Gastrocnemius medialis (tissue), 4 donors: ENCODE results near the gene RAB23. TPM values are rescaled to one million over a fixed set of nuclear protein-coding genes. Genes with fewer than 3 reads are reported as not detected.
A peak's percentile ranks its signal among the peaks of the same experiment; 100 is the strongest.

Source experiments
- ATAC-seq, 2 donors: fragments of 150-250 bp; one replicate each; pipeline ENCODE4 v1.9.1; 2016
- DNase-seq, 2 donors: peaks; one replicate each; pipeline ENCODE4 v3.0.0-alpha.2; 2019
- H3K27ac ChIP-seq, 4 donors: fragments of 200-600 bp; sonication (generic); 1 replicate in 1 of 4; 2 replicates in 3 of 4; pipeline ENCODE4 v1.5.1; 2016 to 2018; ENCODE audit warnings: mild to moderate bottlenecking in 2 of 4, moderate library complexity in 1 of 4
- H3K27me3 ChIP-seq, 3 donors: fragments of 200-600 bp; sonication (generic) in 2 of 3; 1 replicate in 1 of 3; 2 replicates in 2 of 3; pipeline versions ENCODE4 v1.5.1 to v1.6.0; 2016 to 2019; ENCODE audit warnings: mild to moderate bottlenecking in 1 of 3, moderate library complexity in 1 of 3
- H3K36me3 ChIP-seq, 2 donors: fragments of 200-600 bp; sonication (generic) in 1 of 2; one replicate each; pipeline ENCODE4 v1.5.1; 2017 to 2018
- H3K4me1 ChIP-seq, 2 donors: fragments of 200-600 bp; sonication (generic) in 1 of 2; one replicate each; pipeline ENCODE4 v1.5.1; 2016 to 2017; ENCODE audit warnings: mild to moderate bottlenecking in 2 of 2
- H3K4me3 ChIP-seq, 4 donors: fragments of 200-600 bp; sonication (generic) in 3 of 4; 1 replicate in 1 of 4; 2 replicates in 3 of 4; pipeline ENCODE4 v1.5.1; 2016 to 2019; ENCODE audit warnings: mild to moderate bottlenecking in 2 of 4
- H3K9me3 ChIP-seq, 3 donors: fragments of 200-600 bp; sonication (generic) in 2 of 3; 1 replicate in 1 of 3; 2 replicates in 2 of 3; pipeline ENCODE4 v1.5.1; 2016 to 2019
- CTCF ChIP-seq, 5 experiments: fragments of 450-650 bp in 3 of 5; fragments of 200-600 bp in 2 of 5; sonication (generic) in 2 of 5; IDR thresholded peaks in 4 of 5; conservative IDR thresholded peaks in 1 of 5; 1 replicate in 4 of 5; 2 replicates in 1 of 5; pipeline ENCODE4 v1.5.1; 2016 to 2019; ENCODE audit warnings: antibody characterized with exemption in 5 of 5, mild to moderate bottlenecking in 3 of 5, moderate library complexity in 3 of 5
- POLR2A ChIP-seq, 2 donors: fragments of 450-650 bp; IDR thresholded peaks; one replicate each; pipeline ENCODE4 v1.6.1; 2017; ENCODE audit warnings: antibody characterized with exemption in 2 of 2, mild to moderate bottlenecking in 2 of 2, moderate library complexity in 2 of 2
- in situ Hi-C, 4 donors: fragments of 200-750 bp; cut with MboI; loops; one replicate each; pipeline versions ENCODE4 v1.15.0 to v1.8.0; 2017; ENCODE audit warnings: low sequenced_read_pairs in 4 of 4
- intact Hi-C: fragments of 100-400 bp; cut with DNase I; formaldehyde crosslinking; loops from one replicate; pipeline ENCODE4 v1.15.1; 2023; ENCODE audit warnings: low total_unique reads
- total RNA-seq, 4 donors: library from RNA; depleted of rRNA; stranded (reverse); fragments of >200 nt; gene quantifications; one replicate each; pipeline versions ENCODE4 v1.1.0 to v1.2.3, GENCODE V29; 2016

RAB23 gene
- total RNA-seq, 4 donors from 2014 or later = 8.7 to 18.5 (median 11.6) TPM

- in situ Hi-C loops = no loop called here
- H3K27ac ChIP-seq = peak overlapping the region; percentile 36 to 74 (median 50)
- no peak overlapping the region for H3K4me3 ChIP-seq
- H3K36me3 ChIP-seq = no peaks in the 10 kb centered on the region
- intact Hi-C loops = loop anchor here (5.0 kb wide), 2 partner anchors 41 to 91 kb away; partner anchors contain the start of genes BAG2 and RAB23
- no peaks in the 10 kb centered on the region for H3K9me3 ChIP-seq
- DNase-seq (no peak), ATAC-seq (no peak)
- TF ChIP-seq POLR2A (IDR thresholded peaks at IDR 0.05) = no peak
- no peak for TF ChIP-seq CTCF (IDR thresholded peaks at IDR 0.05 in 4 of 5, conservative IDR thresholded peaks at IDR 0.05 in 1 of 5)
- H3K4me1 ChIP-seq = peaks cover 14 to 23% of the 10 kb centered on the region in 2 donors
- no peaks in the 10 kb centered on the region for H3K27me3 ChIP-seq
Measured at GRCh38 chr6:57263739-57264138, 41.6 kb upstream of the RAB23 start.

- TF ChIP-seq CTCF (IDR thresholded peaks at IDR 0.05 in 4 of 5, conservative IDR thresholded peaks at IDR 0.05 in 1 of 5) (no peak), POLR2A (IDR thresholded peaks at IDR 0.05) (no peak)
- Histone ChIP-seq H3K27me3 (no peaks in the 10 kb centered on the region), H3K27ac (peak overlapping the region; percentile 56 to 79 (median 76)), H3K4me1 (peaks cover 13 to 23% of the 10 kb centered on the region in 2 donors), H3K36me3 (no peaks in the 10 kb centered on the region), H3K4me3 (no peak overlapping the region), H3K9me3 (no peaks in the 10 kb centered on the region)
- in situ Hi-C loops (no loop called here), intact Hi-C loops (loop anchor here (5.0 kb wide), 2 partner anchors 41 to 91 kb away; partner anchors contain the start of genes BAG2 and RAB23)
- ATAC-seq = peak; percentile 50 to 68
- DNase-seq = peak in 1 of 2 donors; percentile 53
Measured at GRCh38 chr6:57262901-57263694, 41.0 kb upstream of the RAB23 start.

GRCh38 chr6:57262488-57262887 is 40.4 kb upstream of the RAB23 start:
- ATAC-seq = peak; percentile 88 to 92
- intact Hi-C loops = loop anchor here (5.0 kb wide), 2 partner anchors 40 to 90 kb away; partner anchors contain the start of genes BAG2 and RAB23
- peaks cover 9 to 23% of the 10 kb centered on the region in 2 donors for H3K4me1 ChIP-seq
- in situ Hi-C loops = no loop called here
- H3K4me3 ChIP-seq = no peak overlapping the region
- DNase-seq = peak; percentile 77 to 88
- TF ChIP-seq POLR2A (IDR thresholded peaks at IDR 0.05) (no peak), CTCF (IDR thresholded peaks at IDR 0.05 in 4 of 5, conservative IDR thresholded peaks at IDR 0.05 in 1 of 5) (no peak)
- H3K27ac ChIP-seq = peak overlapping the region; percentile 56 to 79 (median 76)
- no peaks in the 10 kb centered on the region for H3K9me3 ChIP-seq
- no peaks in the 10 kb centered on the region for H3K36me3 ChIP-seq
- H3K27me3 ChIP-seq = no peaks in the 10 kb centered on the region

- in situ Hi-C loops (no loop called here), intact Hi-C loops (loop anchor here (5.0 kb wide), 2 partner anchors 40 to 90 kb away; partner anchors contain the start of genes BAG2 and RAB23)
- no peaks in the 10 kb centered on the region for H3K27me3 ChIP-seq
- H3K4me3 ChIP-seq = no peak overlapping the region
- peak overlapping the region; percentile 56 to 79 (median 76) for H3K27ac ChIP-seq
- TF ChIP-seq POLR2A (IDR thresholded peaks at IDR 0.05) (no peak), CTCF (IDR thresholded peaks at IDR 0.05 in 4 of 5, conservative IDR thresholded peaks at IDR 0.05 in 1 of 5) (no peak)
- no peak for DNase-seq
- H3K36me3 ChIP-seq = no peaks in the 10 kb centered on the region
- H3K4me1 ChIP-seq = peaks cover 9 to 23% of the 10 kb centered on the region in 2 donors
- no peaks in the 10 kb centered on the region for H3K9me3 ChIP-seq
- ATAC-seq = peak in 1 of 2 donors; percentile 14
Measured at GRCh38 chr6:57261926-57262325, 39.8 kb upstream of the RAB23 start.
